Neural progenitor cell (in vitro differentiated cells): Measurements from ENCODE around the gene ADAMTSL5. TPM values are rescaled to one million over a fixed set of nuclear protein-coding genes. Genes with fewer than 3 reads are reported as not detected.
A peak's percentile ranks its signal among the peaks of the same experiment; 100 is the strongest.

Experiments
- DNase-seq: peaks from one replicate; pipeline ENCODE4 v3.0.0-alpha.2; 2016; ENCODE audit warnings: low spot score
- H2AFZ ChIP-seq: fragments of 200-600 bp; sonication (generic); replicated peaks from 2 replicates; pipeline ENCODE4 v1.6.1; 2016; ENCODE audit warnings: antibody characterized with exemption
- H3F3A ChIP-seq: fragments of 200-600 bp; sonication (generic); 2 replicates; pipeline ENCODE4 v1.6.1; 2016; ENCODE audit warnings: antibody characterized with exemption, low read depth
- H3K27ac ChIP-seq: fragments of 200-600 bp; sonication (generic); 2 replicates; pipeline ENCODE4 v1.5.1; 2016; ENCODE audit warnings: mild to moderate bottlenecking
- H3K27me3 ChIP-seq: fragments of 200-600 bp; sonication (generic); 2 replicates; pipeline ENCODE4 v1.6.1; 2016; ENCODE audit warnings: mild to moderate bottlenecking, moderate library complexity
- H3K36me3 ChIP-seq: fragments of 200-600 bp; sonication (generic); 2 replicates; pipeline ENCODE4 v1.5.1; 2016
- H3K4me1 ChIP-seq: fragments of 200-600 bp; sonication (generic); 2 replicates; pipeline ENCODE4 v1.6.1; 2016; ENCODE audit warnings: mixed run types
- H3K4me2 ChIP-seq: fragments of 200-600 bp; sonication (generic); 2 replicates; pipeline ENCODE4 v1.6.1; 2016
- H3K4me3 ChIP-seq: fragments of 200-600 bp; sonication (generic); 2 replicates; pipeline ENCODE4 v1.5.1; 2016
- H3K79me2 ChIP-seq: fragments of 200-600 bp; sonication (generic); 2 replicates; pipeline ENCODE4 v1.6.1; 2016; ENCODE audit warnings: low read depth
- H3K9ac ChIP-seq: fragments of 200-600 bp; sonication (generic); 2 replicates; pipeline ENCODE4 v1.6.1; 2016
- H3K9me3 ChIP-seq: fragments of 200-600 bp; sonication (generic); 2 replicates; pipeline ENCODE4 v1.5.1; 2016; ENCODE audit warnings: low read depth
- H4K20me1 ChIP-seq: fragments of 200-600 bp; sonication (generic); 2 replicates; pipeline ENCODE4 v1.6.1; 2016; ENCODE audit warnings: low read depth
- H3K27ac Mint-ChIP-seq: 3 replicates; pipeline ENCODE4 v1.8.0; 2021; ENCODE audit warnings: mixed read lengths
- H3K27me3 Mint-ChIP-seq: 2 replicates; pipeline ENCODE4 v1.8.0; 2022; ENCODE audit warnings: low read depth, mild to moderate bottlenecking, inconsistent platforms, moderate library complexity, mixed read lengths; ENCODE audit not compliant: insufficient read depth
- H3K36me3 Mint-ChIP-seq: 3 replicates; pipeline ENCODE4 v1.8.0; 2021; ENCODE audit warnings: mixed read lengths
- H3K4me1 Mint-ChIP-seq: 3 replicates; pipeline ENCODE4 v1.8.0; 2021; ENCODE audit warnings: mixed read lengths
- H3K4me3 Mint-ChIP-seq: 3 replicates; pipeline ENCODE4 v1.8.0; 2021; ENCODE audit warnings: mild to moderate bottlenecking, moderate library complexity, mixed read lengths
- H3K9me3 Mint-ChIP-seq: 3 replicates; pipeline ENCODE4 v1.8.0; 2020; ENCODE audit warnings: mixed read lengths
- EZH2 ChIP-seq: fragments of 200-600 bp; sonication (generic); IDR thresholded peaks from 2 replicates; pipeline ENCODE4 v1.6.1; 2017; ENCODE audit warnings: antibody characterized with exemption, mild to moderate bottlenecking, moderate library complexity
- EZH2phosphoT487 ChIP-seq: fragments of 200-600 bp; sonication (generic); IDR thresholded peaks from 2 replicates; pipeline ENCODE4 v1.6.1; 2017; ENCODE audit warnings: antibody characterized with exemption
- total RNA-seq: library from RNA; depleted of rRNA; stranded (reverse); fragments of >200 nt; gene quantifications from 2 replicates; pipeline ENCODE4 v1.2.3, GENCODE V29; 2015; ENCODE audit warnings: low replicate concordance
- TF ChIP-seq, protein P1 (sequence below): fragments of 200-600 bp; sonication (generic); IDR thresholded peaks from 2 replicates; pipeline ENCODE4 v1.5.1; 2017; ENCODE audit warnings: antibody characterized with exemption, mild to moderate bottlenecking

ADAMTSL5 gene
- total RNA-seq, 1 donor from 2014 or later = 0.13 TPM

DNA sequence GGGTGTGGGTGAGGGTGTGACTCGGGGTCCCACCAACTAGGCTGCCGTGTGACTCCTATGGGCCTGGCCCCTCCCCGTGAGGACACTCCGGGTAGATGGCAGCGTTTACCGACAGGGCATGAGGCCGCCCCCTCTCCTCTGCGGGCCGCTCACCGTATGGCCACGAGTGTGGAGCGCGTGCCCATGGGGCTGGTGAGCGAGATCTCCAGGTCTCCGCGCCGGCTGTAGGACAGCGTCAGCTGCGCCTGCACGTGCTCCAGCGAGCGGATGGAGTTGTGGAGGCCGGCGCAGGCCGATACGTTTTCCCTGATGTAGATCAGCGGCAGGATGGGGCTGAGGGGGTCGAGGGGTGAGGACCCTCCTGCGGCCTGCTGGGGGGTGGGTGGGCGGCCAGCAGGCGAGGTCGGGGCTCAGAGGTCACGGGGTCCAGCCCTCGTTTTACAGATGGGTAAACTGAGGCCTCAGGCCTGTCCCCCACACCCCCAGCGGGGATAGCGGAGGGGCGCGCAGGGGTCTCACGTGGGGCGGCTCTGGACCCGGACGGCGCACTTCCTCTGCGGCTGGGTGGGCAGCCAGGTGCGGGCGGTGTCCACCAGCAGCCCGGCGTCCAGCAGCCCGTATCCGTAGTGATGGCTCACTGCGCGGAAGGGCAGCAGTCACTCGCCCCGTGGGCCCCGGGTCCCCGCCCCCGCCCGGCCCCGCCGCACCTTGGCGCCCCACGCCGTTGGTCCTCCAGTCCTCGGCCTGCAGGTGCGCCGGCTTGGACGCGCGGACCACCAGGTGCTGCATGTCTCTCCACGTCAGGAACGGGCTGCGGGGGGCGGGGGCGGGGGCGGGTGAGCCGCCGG, 29.5 kb downstream of the ADAMTSL5 start:
- Histone ChIP-seq H3K79me2 (peaks cover 6% of the 10 kb centered on the region), H3K4me1 (peaks cover under 1% of the 10 kb centered on the region), H2AFZ (no peak overlapping the region), H3K4me3 (no peak overlapping the region), H3K9ac (no peak overlapping the region), H3K27ac (no peak overlapping the region), H3K4me2 (no peak overlapping the region), H3K27me3 (no peaks in the 10 kb centered on the region), H4K20me1 (peaks cover 5% of the 10 kb centered on the region), H3K9me3 (no peaks in the 10 kb centered on the region), H3F3A (peaks cover 13% of the 10 kb centered on the region), H3K36me3 (no peaks in the 10 kb centered on the region)
- Mint-ChIP-seq H3K9me3 (no peaks in the 10 kb centered on the region), H3K36me3 (no peaks in the 10 kb centered on the region), H3K4me1 (peaks cover 6% of the 10 kb centered on the region), H3K27ac (no peak overlapping the region), H3K4me3 (no peak overlapping the region), H3K27me3 (peaks cover 3% of the 10 kb centered on the region)
- no peak for TF ChIP-seq EZH2
- no peak for DNase-seq

DNA sequence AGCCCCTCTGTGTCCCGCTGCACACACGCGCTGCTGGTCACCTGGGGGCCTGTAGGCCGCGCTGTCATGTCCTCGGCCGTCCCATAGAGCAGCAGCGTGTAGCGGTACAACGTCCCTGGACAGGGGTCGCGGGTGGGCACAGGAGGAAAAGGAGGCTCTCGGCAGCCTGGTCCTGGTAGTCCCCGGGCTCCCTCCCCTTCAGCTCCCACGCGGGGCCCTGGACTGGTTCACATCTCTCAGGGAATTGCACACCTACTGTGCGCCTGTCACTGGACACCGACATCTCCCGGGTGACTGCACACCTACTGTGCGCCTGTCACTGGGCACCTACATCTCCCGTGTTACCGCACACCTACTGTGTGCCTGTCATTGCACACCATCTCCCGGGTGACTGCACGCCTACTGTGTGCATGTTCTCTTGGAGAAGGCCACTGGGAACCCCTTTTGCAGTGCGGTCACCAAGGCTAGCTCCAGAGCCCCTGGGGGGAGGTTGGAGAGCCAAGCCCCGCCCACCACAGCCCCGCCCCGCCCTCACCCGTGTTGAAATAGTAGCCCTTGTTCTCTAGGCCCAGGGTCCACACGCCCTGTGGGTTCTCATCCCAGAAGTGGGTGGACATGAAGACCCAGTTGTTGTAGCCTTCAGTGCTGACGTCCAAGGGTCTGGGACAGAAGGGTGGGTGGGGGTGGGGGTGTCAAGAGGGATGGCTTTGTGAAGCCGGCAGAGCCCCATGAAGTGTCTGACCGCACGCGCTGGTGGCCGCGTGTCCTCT, 30.3 kb downstream of the ADAMTSL5 start:
- Mint-ChIP-seq H3K4me1 (peaks cover 6% of the 10 kb centered on the region), H3K36me3 (no peaks in the 10 kb centered on the region), H3K4me3 (no peak overlapping the region), H3K27ac (no peak overlapping the region), H3K27me3 (peaks cover 3% of the 10 kb centered on the region), H3K9me3 (no peaks in the 10 kb centered on the region)
- H3K9ac ChIP-seq = no peak overlapping the region
- no peaks in the 10 kb centered on the region for H3K9me3 ChIP-seq
- H2AFZ ChIP-seq = no peak overlapping the region
- peaks cover 7% of the 10 kb centered on the region for H3K4me1 ChIP-seq
- peaks cover 13% of the 10 kb centered on the region for H3F3A ChIP-seq
- H3K4me2 ChIP-seq = no peak overlapping the region
- no peak for DNase-seq
- H3K4me3 ChIP-seq = no peak overlapping the region
- H3K79me2 ChIP-seq = peaks cover 14% of the 10 kb centered on the region
- no peaks in the 10 kb centered on the region for H3K27me3 ChIP-seq
- H3K36me3 ChIP-seq = no peaks in the 10 kb centered on the region
- TF ChIP-seq, protein P1, sequence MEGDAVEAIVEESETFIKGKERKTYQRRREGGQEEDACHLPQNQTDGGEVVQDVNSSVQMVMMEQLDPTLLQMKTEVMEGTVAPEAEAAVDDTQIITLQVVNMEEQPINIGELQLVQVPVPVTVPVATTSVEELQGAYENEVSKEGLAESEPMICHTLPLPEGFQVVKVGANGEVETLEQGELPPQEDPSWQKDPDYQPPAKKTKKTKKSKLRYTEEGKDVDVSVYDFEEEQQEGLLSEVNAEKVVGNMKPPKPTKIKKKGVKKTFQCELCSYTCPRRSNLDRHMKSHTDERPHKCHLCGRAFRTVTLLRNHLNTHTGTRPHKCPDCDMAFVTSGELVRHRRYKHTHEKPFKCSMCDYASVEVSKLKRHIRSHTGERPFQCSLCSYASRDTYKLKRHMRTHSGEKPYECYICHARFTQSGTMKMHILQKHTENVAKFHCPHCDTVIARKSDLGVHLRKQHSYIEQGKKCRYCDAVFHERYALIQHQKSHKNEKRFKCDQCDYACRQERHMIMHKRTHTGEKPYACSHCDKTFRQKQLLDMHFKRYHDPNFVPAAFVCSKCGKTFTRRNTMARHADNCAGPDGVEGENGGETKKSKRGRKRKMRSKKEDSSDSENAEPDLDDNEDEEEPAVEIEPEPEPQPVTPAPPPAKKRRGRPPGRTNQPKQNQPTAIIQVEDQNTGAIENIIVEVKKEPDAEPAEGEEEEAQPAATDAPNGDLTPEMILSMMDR = no peak
- no peak for TF ChIP-seq EZH2
- no peak for TF ChIP-seq EZH2phosphoT487
- H3K27ac ChIP-seq = no peak overlapping the region
- H4K20me1 ChIP-seq = peaks cover 13% of the 10 kb centered on the region

DNA sequence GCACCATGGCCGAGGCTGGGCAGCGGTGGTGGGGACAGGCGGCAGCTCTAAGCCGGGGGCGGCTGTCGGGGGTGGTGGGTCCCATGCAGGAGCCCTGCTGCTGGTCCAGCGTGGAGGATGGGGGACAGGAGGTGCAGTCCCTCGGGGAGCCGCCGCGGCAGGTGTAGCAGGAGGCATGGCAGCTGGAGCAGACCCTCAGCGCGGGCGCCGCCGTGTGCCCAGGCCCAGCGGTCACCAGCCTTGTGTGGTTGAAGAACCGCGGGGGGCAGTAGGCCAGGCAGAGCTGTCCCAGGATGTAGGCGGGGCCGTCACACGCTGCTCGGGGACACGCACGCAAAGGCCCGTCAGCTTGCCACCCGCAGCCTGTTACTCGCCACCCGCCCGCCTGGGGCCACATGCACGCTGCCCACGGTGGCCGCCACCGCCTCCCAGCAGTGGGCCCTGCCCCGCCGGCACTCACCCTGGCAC, 30.9 kb downstream of the ADAMTSL5 start:
- peaks cover 9% of the 10 kb centered on the region for H3K4me1 Mint-ChIP-seq
- no peak for TF ChIP-seq EZH2
- no peak for TF ChIP-seq EZH2phosphoT487
- Histone ChIP-seq H3K9ac (no peak overlapping the region), H3K79me2 (peaks cover 20% of the 10 kb centered on the region), H3K4me3 (no peak overlapping the region), H3F3A (peaks cover 13% of the 10 kb centered on the region), H2AFZ (no peak overlapping the region), H4K20me1 (peaks cover 20% of the 10 kb centered on the region), H3K27ac (no peak overlapping the region), H3K4me2 (no peak overlapping the region), H3K27me3 (no peaks in the 10 kb centered on the region), H3K9me3 (no peaks in the 10 kb centered on the region), H3K4me1 (peaks cover 7% of the 10 kb centered on the region), H3K36me3 (no peaks in the 10 kb centered on the region)
- no peak overlapping the region for H3K27ac Mint-ChIP-seq
- DNase-seq = no peak
- H3K9me3 Mint-ChIP-seq = no peaks in the 10 kb centered on the region
- no peaks in the 10 kb centered on the region for H3K36me3 Mint-ChIP-seq
- H3K4me3 Mint-ChIP-seq = no peak overlapping the region
- peaks cover 3% of the 10 kb centered on the region for H3K27me3 Mint-ChIP-seq

DNA sequence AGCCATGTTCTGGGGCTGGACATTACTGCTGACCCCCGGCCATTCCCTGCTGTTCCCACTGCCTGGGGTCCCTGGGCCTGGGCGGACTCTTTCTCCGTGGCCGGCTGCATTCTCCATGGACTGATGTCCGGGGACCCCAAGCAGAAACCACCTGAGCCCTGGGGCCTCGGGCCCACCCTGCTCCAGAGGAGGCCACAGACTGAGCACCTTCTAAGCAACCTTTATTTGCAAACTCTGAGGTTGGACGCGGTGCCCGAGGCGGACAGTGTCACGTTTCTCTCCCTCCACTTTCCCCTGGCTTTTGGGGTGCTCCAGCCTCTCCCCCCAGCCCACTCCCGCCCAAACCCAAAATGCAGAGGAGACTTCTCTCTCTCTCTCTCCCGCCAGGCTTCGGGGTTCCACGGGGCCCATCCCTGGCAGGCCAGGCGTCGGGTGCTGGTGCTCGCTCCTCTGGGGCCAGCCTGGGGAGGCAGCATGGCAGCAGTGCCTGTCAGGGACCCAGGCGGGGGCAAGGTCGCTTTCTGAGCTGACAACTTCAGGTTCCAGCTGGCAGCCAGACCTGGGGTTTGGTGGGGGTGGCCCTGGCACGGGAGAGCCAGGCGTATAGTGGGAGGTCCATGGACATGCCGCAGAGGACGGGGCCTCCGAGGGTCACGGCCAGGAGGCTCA, 31.5 kb downstream of the ADAMTSL5 start:
- H3K4me1 ChIP-seq = peaks cover 7% of the 10 kb centered on the region
- H3K9me3 ChIP-seq = no peaks in the 10 kb centered on the region
- Mint-ChIP-seq H3K27me3 (peaks cover 3% of the 10 kb centered on the region), H3K36me3 (no peaks in the 10 kb centered on the region), H3K4me1 (peaks cover 9% of the 10 kb centered on the region), H3K4me3 (no peak overlapping the region), H3K9me3 (no peaks in the 10 kb centered on the region), H3K27ac (peak overlapping the region; percentile 85)
- peaks cover 13% of the 10 kb centered on the region for H3F3A ChIP-seq
- H3K79me2 ChIP-seq = peaks cover 26% of the 10 kb centered on the region
- no peak overlapping the region for H3K9ac ChIP-seq
- H4K20me1 ChIP-seq = peaks cover 25% of the 10 kb centered on the region
- H3K27ac ChIP-seq = no peak overlapping the region
- H2AFZ ChIP-seq = no peak overlapping the region
- H3K4me2 ChIP-seq = no peak overlapping the region
- TF ChIP-seq EZH2 (no peak), EZH2phosphoT487 (no peak)
- TF ChIP-seq, protein P1 = no peak
- no peak overlapping the region for H3K4me3 ChIP-seq
- no peaks in the 10 kb centered on the region for H3K27me3 ChIP-seq
- H3K36me3 ChIP-seq = no peaks in the 10 kb centered on the region
- no peak for DNase-seq
